ENCODE measurements around the gene AGO1. TPM values are rescaled to one million over a fixed set of nuclear protein-coding genes. Genes with fewer than 3 reads are reported as not detected.

AGO1 gene
- total and polyA plus RNA-seq, 2 of the 13 experiments (the other 11 are each of a cell fraction or from before 2014, with no cell fraction given), result 9.2 to 18.6 TPM

GRCh38 chr1:35930593-35931445 is 47.8 kb downstream of the AGO1 start, which contains the start of gene AGO3 (continued):
- TF ChIP-seq ZNF609 (CRISPR knock-in tag; IDR thresholded peaks at IDR 0.05; ENCODE audit: borderline replicate concordance) (peak; percentile 43; the same call in 1 of the 2 replicates), GATA4 (IDR thresholded peaks at IDR 0.05; ENCODE audit: borderline replicate concordance, low read depth) (peak; percentile 42; the same call in 1 of the 2 replicates), ZNF770 (CRISPR knock-in tag; IDR thresholded peaks at IDR 0.05) (0 out of 2 replicates have a peak, but pooled peaks have one; percentile 9), RBFOX2 (IDR thresholded peaks at IDR 0.05; ENCODE audit: low read depth, low read length) (peak; percentile 97), CCAR2 (optimal IDR thresholded peaks at IDR 0.05; ENCODE audit: low read depth, low read length) (no peak), BCL3 (CRISPR knock-in tag; IDR thresholded peaks at IDR 0.05) (no peak; the same call in 1 of the 2 replicates), PATZ1 (CRISPR knock-in tag; IDR thresholded peaks at IDR 0.05) (peak; percentile 71), NR2F6 (IDR thresholded peaks at IDR 0.05) (no peak), NR2F6 (CRISPR knock-in tag; IDR thresholded peaks at IDR 0.05) (peak; percentile 14; the same call in 1 of the 2 replicates), ZGPAT (CRISPR knock-in tag; IDR thresholded peaks at IDR 0.05) (0 out of 2 replicates have a peak, but pooled peaks have one; percentile 55), GABPA (IDR thresholded peaks at IDR 0.05; ENCODE audit: low read depth, low read length) (peak; percentile 97), GABPA (CRISPR knock-in tag; IDR thresholded peaks at IDR 0.05; ENCODE audit: low read depth) (peak; percentile 90), TARDBP (CRISPR knock-in tag; IDR thresholded peaks at IDR 0.05) (0 out of 2 replicates have a peak, but pooled peaks have one; percentile 26), ZNF788 (CRISPR knock-in tag; IDR thresholded peaks at IDR 0.05; ENCODE audit: borderline replicate concordance) (no peak), IRF1 (CRISPR knock-in tag; IDR thresholded peaks at IDR 0.05; ENCODE audit: low read depth) (no peak)
